Endodermal cell (in vitro differentiated cells): ENCODE measurements around the gene ADCY4. TPM values are rescaled to one million over a fixed set of nuclear protein-coding genes. Genes with fewer than 3 reads are reported as not detected.
A peak's percentile ranks its signal among the peaks of the same experiment; 100 is the strongest.

Experiments used
- DNase-seq: peaks from one replicate; pipeline ENCODE4 v3.0.0-alpha.2; 2017
- H3K27ac ChIP-seq: 2 replicates; pipeline ENCODE4 v1.5.1; 2013; ENCODE audit warnings: mild to moderate bottlenecking, low read depth, low read length, moderate library complexity
- H3K27me3 ChIP-seq: 2 replicates; pipeline ENCODE4 v1.6.1; 2013; ENCODE audit warnings: mild to moderate bottlenecking, low read length, moderate library complexity; ENCODE audit not compliant: insufficient read depth, control insufficient read depth, poor library complexity, severe bottlenecking
- H3K36me3 ChIP-seq: 2 replicates; pipeline ENCODE4 v1.7.0; 2013; ENCODE audit warnings: mild to moderate bottlenecking, low read length, moderate library complexity; ENCODE audit not compliant: control insufficient read depth, insufficient read depth
- H3K4me1 ChIP-seq: one replicate; pipeline ENCODE4 v1.7.0; 2013; ENCODE audit warnings: low read length; ENCODE audit not compliant: control insufficient read depth, insufficient read depth
- H3K4me3 ChIP-seq: 2 replicates; pipeline ENCODE4 v1.5.1; 2013; ENCODE audit warnings: mild to moderate bottlenecking, low read length, moderate library complexity
- H3K9ac ChIP-seq: 2 replicates; pipeline ENCODE4 v1.6.1; 2013; ENCODE audit warnings: mild to moderate bottlenecking, low read length, moderate library complexity; ENCODE audit not compliant: poor library complexity, severe bottlenecking; ENCODE audit errors: extremely low read depth
- H3K9me3 ChIP-seq: 2 replicates; pipeline ENCODE4 v1.6.1; 2013; ENCODE audit warnings: mild to moderate bottlenecking, low read length, moderate library complexity; ENCODE audit not compliant: control insufficient read depth
- H3K27ac Mint-ChIP-seq: 2 replicates; pipeline ENCODE4 v1.8.0; 2020; ENCODE audit warnings: mixed read lengths
- H3K27me3 Mint-ChIP-seq: 2 replicates; pipeline ENCODE4 v1.8.0; 2021; ENCODE audit warnings: mild to moderate bottlenecking, mixed read lengths; ENCODE audit not compliant: insufficient read depth
- H3K36me3 Mint-ChIP-seq: 2 replicates; pipeline ENCODE4 v1.8.0; 2020; ENCODE audit warnings: low read depth, mixed read lengths
- H3K4me1 Mint-ChIP-seq: 2 replicates; pipeline ENCODE4 v1.8.0; 2020; ENCODE audit warnings: mixed read lengths
- H3K4me3 Mint-ChIP-seq: 2 replicates; pipeline ENCODE4 v1.8.0; 2020; ENCODE audit warnings: mild to moderate bottlenecking, moderate library complexity, mixed read lengths
- H3K9me3 Mint-ChIP-seq: 2 replicates; pipeline ENCODE4 v1.8.0; 2020; ENCODE audit warnings: mild to moderate bottlenecking, mixed read lengths
- WGBS, 2 experiments: methylation state at CpG; one replicate each; pipeline versions ENCODE4 v1.1.5 to v1.1.7; 2013; ENCODE audit warnings: missing lambda C conversion rate in 2 of 2, mixed read lengths in 1 of 2; ENCODE audit not compliant: insufficient coverage in 1 of 2, insufficient read length in 1 of 2; 5-methylcytosine and 5-hydroxymethylcytosine counted together
- total RNA-seq, 2 donors: library from RNA; stranded (reverse); fragmentation: NEBNext Ultra II Directional in 1 of 2; extraction: Animal tissue kit (Norgen Biotek cat#: 25700) in 1 of 2; gene quantifications; 2 replicates in 1 of 2; 3 replicates in 1 of 2; pipeline ENCODE4 v1.2.1, GENCODE V29; 2021
- TF ChIP-seq, protein P1 (sequence below): fragments of 200-600 bp; sonication (generic); conservative IDR thresholded peaks from 2 replicates; pipeline ENCODE4 v1.5.0; 2021; ENCODE audit warnings: antibody characterized with exemption, mild to moderate bottlenecking

ADCY4 gene
- total RNA-seq, 2 donors from 2014 or later, result not detected

DNA sequence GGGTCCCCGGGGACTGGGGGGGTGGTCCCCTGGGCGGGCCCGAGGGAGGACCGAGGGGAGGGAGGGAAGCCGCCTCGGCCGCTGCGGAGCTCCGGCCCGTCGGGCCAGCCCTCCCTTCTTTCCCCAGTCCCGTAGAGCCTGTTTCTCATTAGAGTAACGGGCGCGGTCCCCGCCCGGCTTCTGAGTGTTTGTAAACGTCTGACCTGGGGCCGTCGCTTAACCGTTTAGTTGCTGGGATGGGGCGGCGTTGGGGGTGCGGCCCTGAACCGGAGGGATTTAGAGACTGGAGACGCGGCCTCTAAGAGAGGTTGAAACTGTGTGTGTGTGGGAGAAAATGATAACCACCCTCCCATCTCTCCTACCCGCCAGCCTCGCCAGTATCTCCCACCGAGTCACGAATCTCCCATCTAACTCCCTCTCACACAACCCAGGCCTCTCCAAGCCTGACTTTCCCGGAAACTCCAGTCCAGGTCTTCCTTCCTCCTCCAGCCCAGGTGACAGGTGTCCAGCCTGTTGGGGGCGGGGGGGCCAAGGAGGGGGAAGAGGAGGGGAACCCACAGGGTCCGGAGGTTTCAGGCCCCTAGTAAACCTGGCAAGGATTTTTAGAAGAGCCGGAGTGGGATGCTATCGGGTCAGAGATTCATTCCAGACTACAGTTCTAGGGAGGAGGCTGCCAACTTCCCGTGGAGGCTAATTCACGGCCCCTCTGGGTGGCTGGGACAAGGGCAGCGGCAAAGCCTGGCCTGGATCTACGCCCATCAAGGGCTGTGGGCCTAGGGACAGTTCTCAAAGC is 32.0 kb upstream of the ADCY4 start:
- H3K9me3 Mint-ChIP-seq, result no peaks in the 10 kb centered on the region
- Histone ChIP-seq H3K4me3 (peak overlapping the region; percentile 84), H3K27ac (peak overlapping the region; percentile 92), H3K9ac (peak overlapping the region; percentile 41), H3K9me3 (no peaks in the 10 kb centered on the region), H3K36me3 (no peaks in the 10 kb centered on the region), H3K27me3 (peaks cover 14% of the 10 kb centered on the region), H3K4me1 (peaks cover 7% of the 10 kb centered on the region)
- H3K27ac Mint-ChIP-seq, result peak overlapping the region; percentile 93
- peaks cover 8% of the 10 kb centered on the region for H3K4me1 Mint-ChIP-seq
- H3K36me3 Mint-ChIP-seq, result no peaks in the 10 kb centered on the region
- 0 to 1% methylated on average over 3 to 40 of the region's 40 CpGs for WGBS, 2 experiments
- peak; percentile 99 for DNase-seq
- H3K27me3 Mint-ChIP-seq, result peaks cover 22% of the 10 kb centered on the region
- TF ChIP-seq, protein P1, sequence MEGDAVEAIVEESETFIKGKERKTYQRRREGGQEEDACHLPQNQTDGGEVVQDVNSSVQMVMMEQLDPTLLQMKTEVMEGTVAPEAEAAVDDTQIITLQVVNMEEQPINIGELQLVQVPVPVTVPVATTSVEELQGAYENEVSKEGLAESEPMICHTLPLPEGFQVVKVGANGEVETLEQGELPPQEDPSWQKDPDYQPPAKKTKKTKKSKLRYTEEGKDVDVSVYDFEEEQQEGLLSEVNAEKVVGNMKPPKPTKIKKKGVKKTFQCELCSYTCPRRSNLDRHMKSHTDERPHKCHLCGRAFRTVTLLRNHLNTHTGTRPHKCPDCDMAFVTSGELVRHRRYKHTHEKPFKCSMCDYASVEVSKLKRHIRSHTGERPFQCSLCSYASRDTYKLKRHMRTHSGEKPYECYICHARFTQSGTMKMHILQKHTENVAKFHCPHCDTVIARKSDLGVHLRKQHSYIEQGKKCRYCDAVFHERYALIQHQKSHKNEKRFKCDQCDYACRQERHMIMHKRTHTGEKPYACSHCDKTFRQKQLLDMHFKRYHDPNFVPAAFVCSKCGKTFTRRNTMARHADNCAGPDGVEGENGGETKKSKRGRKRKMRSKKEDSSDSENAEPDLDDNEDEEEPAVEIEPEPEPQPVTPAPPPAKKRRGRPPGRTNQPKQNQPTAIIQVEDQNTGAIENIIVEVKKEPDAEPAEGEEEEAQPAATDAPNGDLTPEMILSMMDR, result no peak
- peak overlapping the region; percentile 69 for H3K4me3 Mint-ChIP-seq

DNA sequence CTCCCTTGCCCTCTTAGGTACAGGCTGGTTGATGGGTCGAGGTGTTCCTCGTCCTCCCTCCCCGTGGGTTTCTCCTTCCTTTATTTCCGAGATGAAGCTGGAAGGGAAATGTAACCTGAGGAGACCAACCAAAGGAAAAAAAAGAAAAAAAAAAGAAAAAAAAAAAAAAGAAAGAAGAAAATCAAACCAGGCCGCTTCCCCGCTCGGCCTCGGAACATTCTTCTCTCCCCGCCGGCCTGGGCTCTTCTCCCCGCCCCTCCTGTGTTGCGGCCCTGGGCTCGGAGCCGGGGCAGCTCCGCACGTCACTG is 31.5 kb upstream of the ADCY4 start:
- no peaks in the 10 kb centered on the region for H3K36me3 Mint-ChIP-seq
- no peak overlapping the region for H3K27ac Mint-ChIP-seq
- 2% methylated on average over 6 to 16 of the region's 16 CpGs for WGBS, 2 experiments
- peak overlapping the region; percentile 84 for H3K4me3 ChIP-seq
- no peaks in the 10 kb centered on the region for H3K9me3 ChIP-seq
- DNase-seq, result no peak
- H3K27me3 Mint-ChIP-seq, result peaks cover 28% of the 10 kb centered on the region
- peaks cover 19% of the 10 kb centered on the region for H3K27me3 ChIP-seq
- TF ChIP-seq, protein P1, result no peak
- H3K36me3 ChIP-seq, result no peaks in the 10 kb centered on the region
- H3K4me3 Mint-ChIP-seq, result peak overlapping the region; percentile 69
- H3K9me3 Mint-ChIP-seq, result no peaks in the 10 kb centered on the region
- H3K4me1 Mint-ChIP-seq, result peaks cover 8% of the 10 kb centered on the region
- peak overlapping the region; percentile 92 for H3K27ac ChIP-seq
- peak overlapping the region; percentile 41 for H3K9ac ChIP-seq
- H3K4me1 ChIP-seq, result peaks cover 7% of the 10 kb centered on the region

DNA sequence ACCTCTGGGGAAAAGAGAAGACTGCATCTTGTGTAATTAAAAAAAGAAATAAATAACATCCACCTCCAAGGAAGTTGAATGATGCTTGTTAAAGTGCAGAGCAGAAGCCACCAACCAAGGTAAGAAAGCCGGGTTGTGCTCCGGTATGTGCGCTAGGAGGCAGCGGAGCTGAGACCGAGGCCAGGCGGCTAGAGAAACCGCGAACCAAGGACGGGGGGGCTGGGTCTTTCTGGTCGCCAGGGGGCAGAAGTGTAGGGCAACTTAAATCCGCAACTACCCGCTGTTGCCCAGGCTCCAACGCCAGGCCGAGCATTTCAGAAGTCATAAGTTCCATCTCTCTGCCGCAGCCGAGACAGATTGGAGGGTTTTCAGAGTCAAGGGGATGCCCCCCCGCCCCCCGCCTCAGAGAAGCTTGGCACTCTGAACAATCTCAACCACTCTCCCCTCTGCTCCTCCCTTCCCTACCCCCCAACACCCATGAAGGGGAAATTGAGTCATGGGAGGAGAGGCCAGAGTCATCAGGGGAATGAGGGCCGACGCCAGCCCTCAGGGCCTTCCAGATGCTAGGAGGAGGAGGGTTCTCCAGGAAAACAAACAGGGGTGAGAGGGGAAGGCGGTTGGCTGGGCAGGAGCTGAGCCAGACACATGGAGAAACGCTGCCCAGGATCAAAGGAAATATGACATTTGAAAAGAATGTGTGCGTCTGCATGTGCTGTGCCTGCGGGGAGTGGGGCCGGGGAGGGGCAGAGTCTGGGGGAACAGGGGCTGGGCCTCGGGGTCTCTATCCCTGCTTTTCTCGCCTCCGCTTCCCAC is 30.9 kb upstream of the ADCY4 start:
- peak overlapping the region; percentile 52 for H3K27ac ChIP-seq
- peaks cover 2% of the 10 kb centered on the region for H3K4me1 ChIP-seq
- WGBS, 2 experiments, result 5 to 6% methylated on average over 13 to 28 of the region's 28 CpGs
- TF ChIP-seq, protein P1, result peak; percentile 99
- peaks cover 8% of the 10 kb centered on the region for H3K4me1 Mint-ChIP-seq
- H3K36me3 Mint-ChIP-seq, result no peaks in the 10 kb centered on the region
- peaks cover 33% of the 10 kb centered on the region for H3K27me3 Mint-ChIP-seq
- no peaks in the 10 kb centered on the region for H3K9me3 Mint-ChIP-seq
- no peak overlapping the region for H3K9ac ChIP-seq
- no peaks in the 10 kb centered on the region for H3K36me3 ChIP-seq
- peak overlapping the region; percentile 69 for H3K4me3 Mint-ChIP-seq
- DNase-seq, result peak; percentile 97
- H3K27ac Mint-ChIP-seq, result peak overlapping the region; percentile 55
- H3K9me3 ChIP-seq, result no peaks in the 10 kb centered on the region
- H3K27me3 ChIP-seq, result peaks cover 25% of the 10 kb centered on the region
- peak overlapping the region; percentile 84 for H3K4me3 ChIP-seq
